HFF-Myc (cell line): Measurements from ENCODE around the gene CCL19.

Experiments
- DNase-seq: peaks from one replicate; pipeline ENCODE4 v3.0.0-alpha.2; 2011; ENCODE audit warnings: low read depth; ENCODE audit errors: extremely low read depth
- H3K4me3 ChIP-seq: replicated peaks from 2 replicates; pipeline ENCODE4 v1.5.1; 2011; ENCODE audit warnings: low read depth, mild to moderate bottlenecking, control low read depth, low read length
- TF ChIP-seq, protein P1 (sequence below): IDR thresholded peaks from 2 replicates; pipeline ENCODE4 v1.5.1; 2012; ENCODE audit warnings: mild to moderate bottlenecking, low read depth, low read length, control low read depth; ENCODE audit errors: missing control alignments

CCL19 gene

DNA sequence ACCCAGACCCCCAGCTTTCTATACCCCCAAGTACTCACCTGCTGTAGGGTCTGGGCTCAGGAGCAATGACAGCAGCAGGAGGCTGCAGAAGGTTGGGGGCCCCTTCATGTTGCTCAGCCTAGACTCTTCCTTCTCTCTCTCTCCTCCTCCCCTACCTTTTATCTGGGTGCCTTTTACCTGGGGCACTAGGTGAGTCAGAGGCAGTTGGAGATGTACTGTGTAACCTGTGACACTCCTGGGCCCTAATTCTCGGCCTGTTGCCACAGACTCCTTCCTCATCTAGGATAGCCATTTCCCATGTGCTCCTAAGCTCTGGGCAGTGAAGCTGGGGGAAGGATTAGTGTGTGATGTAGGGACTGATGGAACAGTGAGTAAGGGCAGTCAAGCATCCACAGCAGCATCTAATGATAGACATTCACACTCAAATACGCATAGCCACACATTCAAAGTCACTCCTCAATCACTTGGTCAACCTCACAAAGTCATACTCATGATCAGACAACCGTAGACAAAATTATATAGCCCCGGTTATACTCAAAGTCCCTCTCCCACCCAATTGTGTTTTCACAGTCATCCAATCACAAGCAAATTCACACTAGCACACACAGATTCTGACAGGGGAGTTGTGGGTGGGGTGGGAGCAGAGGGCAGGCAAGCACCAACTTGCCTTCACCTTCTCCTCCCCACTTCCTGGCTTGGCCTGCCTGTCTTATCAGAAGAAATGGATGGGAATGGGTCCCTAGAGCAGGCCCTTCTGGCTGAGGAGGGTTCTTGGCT, 28.4 kb downstream of the CCL19 start, which contains the start of gene CCL27:
CCL27 (minus strand) TSS at position 132 of the 777 bp plus-strand sequence; CDS start at position 108, 24 bp downstream.
- no peak for DNase-seq
- no peak within 1 kb of the TSS for H3K4me3 ChIP-seq
- TF ChIP-seq, protein P1, sequence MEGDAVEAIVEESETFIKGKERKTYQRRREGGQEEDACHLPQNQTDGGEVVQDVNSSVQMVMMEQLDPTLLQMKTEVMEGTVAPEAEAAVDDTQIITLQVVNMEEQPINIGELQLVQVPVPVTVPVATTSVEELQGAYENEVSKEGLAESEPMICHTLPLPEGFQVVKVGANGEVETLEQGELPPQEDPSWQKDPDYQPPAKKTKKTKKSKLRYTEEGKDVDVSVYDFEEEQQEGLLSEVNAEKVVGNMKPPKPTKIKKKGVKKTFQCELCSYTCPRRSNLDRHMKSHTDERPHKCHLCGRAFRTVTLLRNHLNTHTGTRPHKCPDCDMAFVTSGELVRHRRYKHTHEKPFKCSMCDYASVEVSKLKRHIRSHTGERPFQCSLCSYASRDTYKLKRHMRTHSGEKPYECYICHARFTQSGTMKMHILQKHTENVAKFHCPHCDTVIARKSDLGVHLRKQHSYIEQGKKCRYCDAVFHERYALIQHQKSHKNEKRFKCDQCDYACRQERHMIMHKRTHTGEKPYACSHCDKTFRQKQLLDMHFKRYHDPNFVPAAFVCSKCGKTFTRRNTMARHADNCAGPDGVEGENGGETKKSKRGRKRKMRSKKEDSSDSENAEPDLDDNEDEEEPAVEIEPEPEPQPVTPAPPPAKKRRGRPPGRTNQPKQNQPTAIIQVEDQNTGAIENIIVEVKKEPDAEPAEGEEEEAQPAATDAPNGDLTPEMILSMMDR, result no peak

DNA sequence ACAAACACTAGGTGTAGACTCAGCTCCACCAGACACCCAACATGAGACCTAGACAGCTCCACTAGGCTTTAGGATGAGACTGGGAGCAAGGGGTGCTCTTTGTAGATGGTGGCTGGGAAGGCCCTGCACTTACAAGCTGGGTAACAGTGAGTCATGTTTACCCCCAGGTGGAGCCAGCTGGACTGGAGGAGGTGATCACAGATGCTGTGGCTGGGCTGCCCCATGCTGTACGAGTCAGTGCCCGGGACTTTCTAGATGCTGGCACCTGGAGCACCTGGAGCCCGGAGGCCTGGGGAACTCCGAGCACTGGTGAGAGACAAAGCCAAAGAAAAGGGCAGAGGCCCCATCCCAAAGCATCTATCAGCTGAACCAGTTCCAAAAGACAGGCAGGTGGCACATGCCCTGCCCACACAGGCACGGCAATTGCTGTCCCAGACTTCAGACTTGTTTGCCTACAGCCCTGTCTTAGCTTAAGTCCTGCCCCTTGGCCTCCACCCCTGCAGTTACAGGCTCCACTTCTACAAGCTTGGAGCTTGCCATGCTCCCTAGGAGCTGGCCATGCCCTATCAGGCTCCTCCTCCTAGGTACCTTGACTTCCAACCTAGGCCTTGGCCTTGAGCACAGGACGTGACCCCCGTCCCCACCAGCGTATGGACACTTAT, 31.4 kb downstream of the CCL19 start:
- TF ChIP-seq, protein P1, result no peak
- H3K4me3 ChIP-seq, result no peak overlapping the region
- DNase-seq, result no peak

DNA sequence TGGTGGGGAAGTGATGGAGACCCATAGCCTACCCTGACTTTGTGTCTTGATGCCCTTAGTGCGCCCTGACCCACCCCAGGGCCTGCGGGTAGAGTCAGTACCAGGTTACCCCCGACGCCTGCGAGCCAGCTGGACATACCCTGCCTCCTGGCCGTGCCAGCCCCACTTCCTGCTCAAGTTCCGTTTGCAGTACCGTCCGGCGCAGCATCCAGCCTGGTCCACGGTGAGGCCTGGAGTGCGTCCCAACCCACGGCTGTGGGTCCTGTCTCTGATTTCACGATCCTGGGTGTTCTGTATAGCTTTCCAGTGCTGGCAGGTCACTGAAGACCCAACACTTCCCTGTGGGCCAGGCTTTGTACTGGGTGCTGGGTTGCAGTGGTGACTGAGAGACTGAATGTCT, 32.6 kb downstream of the CCL19 start:
- no peak overlapping the region for H3K4me3 ChIP-seq
- TF ChIP-seq, protein P1, result no peak
- no peak for DNase-seq

DNA sequence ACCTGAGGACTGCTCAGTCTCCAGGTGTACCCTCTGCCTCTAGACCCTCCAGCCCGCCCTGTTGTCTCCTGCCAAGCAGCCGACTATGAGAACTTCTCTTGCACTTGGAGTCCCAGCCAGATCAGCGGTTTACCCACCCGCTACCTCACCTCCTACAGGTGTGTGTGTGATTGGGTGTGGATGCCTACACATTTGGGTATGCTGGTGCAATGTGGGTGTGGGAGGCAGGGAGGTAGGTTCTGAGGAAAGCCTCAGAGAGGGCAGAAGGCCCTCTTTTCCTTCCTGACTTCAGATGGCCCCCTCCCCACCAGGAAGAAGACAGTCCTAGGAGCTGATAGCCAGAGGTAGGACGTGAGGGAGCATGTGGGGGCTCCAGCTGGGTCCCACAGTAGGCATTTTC, 34.1 kb downstream of the CCL19 start:
- TF ChIP-seq, protein P1, result no peak
- no peak overlapping the region for H3K4me3 ChIP-seq
- no peak for DNase-seq

DNA sequence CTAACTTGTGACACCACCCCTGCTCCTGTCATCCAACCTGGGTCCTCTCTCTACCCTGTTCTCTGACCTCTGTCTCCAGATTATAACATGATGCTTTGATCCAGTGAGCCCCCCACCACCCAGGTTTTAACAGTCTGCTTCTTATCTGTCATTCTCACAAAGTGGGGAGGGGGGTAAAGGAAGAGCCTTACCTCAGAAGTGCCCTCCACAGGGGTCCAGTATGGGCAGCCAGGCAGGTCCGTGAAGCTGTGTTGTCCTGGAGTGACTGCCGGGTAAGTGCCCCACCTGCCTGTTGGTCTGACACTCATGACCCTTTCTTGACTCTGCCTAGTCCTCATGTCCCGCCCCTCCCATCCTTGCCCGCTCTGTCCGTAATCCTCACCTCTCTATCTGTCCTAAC, 35.7 kb downstream of the CCL19 start:
- DNase-seq, result no peak
- TF ChIP-seq, protein P1, result no peak
- H3K4me3 ChIP-seq, result no peak overlapping the region

DNA sequence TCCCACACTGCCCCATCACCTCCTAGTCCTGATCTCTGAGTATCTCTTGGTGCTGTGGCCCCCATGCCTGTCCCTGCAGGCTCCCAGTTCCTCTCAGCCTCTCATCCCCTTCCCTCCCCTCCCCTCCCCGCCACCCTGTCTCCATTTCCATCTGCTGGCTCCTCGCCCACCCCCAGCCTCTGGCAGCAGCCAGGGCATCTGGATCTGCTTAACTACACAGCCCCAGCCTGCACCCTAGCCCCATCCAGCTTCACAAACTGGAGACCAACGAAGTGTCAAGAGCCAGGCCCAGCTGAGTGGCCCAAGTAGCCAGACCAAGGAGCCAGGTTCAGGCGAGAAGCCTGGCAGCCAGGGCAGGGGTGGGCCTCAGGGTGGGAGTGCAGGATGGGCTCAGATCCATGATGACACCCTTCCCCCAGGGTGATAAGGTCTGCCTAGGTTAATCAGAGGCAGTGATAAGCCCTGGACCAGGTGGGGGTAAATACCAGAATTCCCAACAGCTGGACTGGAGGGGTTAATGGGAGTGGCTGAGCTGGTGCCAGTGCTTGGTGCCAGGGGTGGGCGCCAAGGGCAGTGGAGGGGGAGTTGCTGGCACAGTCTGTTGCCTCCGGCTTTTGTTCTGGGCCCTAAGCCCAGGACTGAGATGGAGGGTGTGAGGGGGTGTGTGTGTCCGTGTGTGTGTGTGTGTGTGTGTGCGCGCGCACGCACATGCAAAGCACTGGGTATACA, 36.6 kb downstream of the CCL19 start:
- DNase-seq, result peak; percentile 71
- TF ChIP-seq, protein P1, result no peak
- no peak overlapping the region for H3K4me3 ChIP-seq
